Measurements from ENCODE around the gene DNASE1L1. TPM values are rescaled to one million over a fixed set of nuclear protein-coding genes. Genes with fewer than 3 reads are reported as not detected.
"Not testable (repeated sequence)": the region's sequence is repeated elsewhere in the genome, so short reads cannot be mapped to it uniquely, and the experiment has no call there.

Gene DNASE1L1
- total RNA-seq, 1 donor from 2014 or later: 14.5 TPM

- no peaks in the 10 kb centered on the region for H3K9me3 Mint-ChIP-seq
- DNase-seq (ENCODE audit: low spot score): peak; percentile 91
- H3K4me3 Mint-ChIP-seq: peak within 1 kb of the TSS; percentile 98
- intact Hi-C loops (cut with micrococcal nuclease): loop anchor here (5.0 to 10.0 kb wide), 3 partner anchors 134 to 673 kb away; partner anchors contain the start of genes ABCD1, ARHGAP4 and BCAP31
- peaks cover 8% of the 10 kb centered on the region for H3K4me1 Mint-ChIP-seq (ENCODE audit: low read depth)
- peak within 1 kb of the TSS; percentile 99 for H3K27ac Mint-ChIP-seq
- peaks cover 20% of the 10 kb centered on the region for H3K36me3 Mint-ChIP-seq (ENCODE audit: low read depth)
- H3K27me3 Mint-ChIP-seq (ENCODE audit: insufficient read depth): no peaks in the 10 kb centered on the region
Observed at GRCh38 chrX:154397888-154398667, 11.0 kb downstream of the DNASE1L1 start, which contains the start of gene RPL10. Gene RPL10, plus strand, starts transcription at chrX:154398377. Its CDS starts 143 bp downstream, at chrX:154398520.

- Mint-ChIP-seq H3K27ac (peak overlapping the region; percentile 99), H3K9me3 (no peaks in the 10 kb centered on the region), H3K4me1 (ENCODE audit: low read depth) (peaks cover 8% of the 10 kb centered on the region), H3K4me3 (peak overlapping the region; percentile 98), H3K36me3 (ENCODE audit: low read depth) (peaks cover 20% of the 10 kb centered on the region), H3K27me3 (ENCODE audit: insufficient read depth) (no peaks in the 10 kb centered on the region)
- peak; percentile 59 for DNase-seq (ENCODE audit: low spot score)
- intact Hi-C loops (cut with micrococcal nuclease): loop anchor here (5.0 to 10.0 kb wide), 3 partner anchors 135 to 672 kb away; partner anchors contain the start of genes ABCD1, ARHGAP4 and BCAP31
Observed at GRCh38 chrX:154396973-154397887, 11.8 kb downstream of the DNASE1L1 start.

- H3K27ac Mint-ChIP-seq; H3K4me1 Mint-ChIP-seq (ENCODE audit: low read depth); H3K9me3 Mint-ChIP-seq; H3K27me3 Mint-ChIP-seq (ENCODE audit: insufficient read depth); DNase-seq (ENCODE audit: low spot score): not testable (repeated sequence)
- intact Hi-C loops (cut with micrococcal nuclease): loop anchor here (5.0 to 10.0 kb wide), 3 partner anchors 136 to 672 kb away; partner anchors contain the start of genes ABCD1, ARHGAP4 and BCAP31
- Mint-ChIP-seq H3K4me3 (peak overlapping the region; percentile 98), H3K36me3 (ENCODE audit: low read depth) (peaks cover 20% of the 10 kb centered on the region)
Observed at GRCh38 chrX:154396363-154396762, 12.7 kb downstream of the DNASE1L1 start.

DNA sequence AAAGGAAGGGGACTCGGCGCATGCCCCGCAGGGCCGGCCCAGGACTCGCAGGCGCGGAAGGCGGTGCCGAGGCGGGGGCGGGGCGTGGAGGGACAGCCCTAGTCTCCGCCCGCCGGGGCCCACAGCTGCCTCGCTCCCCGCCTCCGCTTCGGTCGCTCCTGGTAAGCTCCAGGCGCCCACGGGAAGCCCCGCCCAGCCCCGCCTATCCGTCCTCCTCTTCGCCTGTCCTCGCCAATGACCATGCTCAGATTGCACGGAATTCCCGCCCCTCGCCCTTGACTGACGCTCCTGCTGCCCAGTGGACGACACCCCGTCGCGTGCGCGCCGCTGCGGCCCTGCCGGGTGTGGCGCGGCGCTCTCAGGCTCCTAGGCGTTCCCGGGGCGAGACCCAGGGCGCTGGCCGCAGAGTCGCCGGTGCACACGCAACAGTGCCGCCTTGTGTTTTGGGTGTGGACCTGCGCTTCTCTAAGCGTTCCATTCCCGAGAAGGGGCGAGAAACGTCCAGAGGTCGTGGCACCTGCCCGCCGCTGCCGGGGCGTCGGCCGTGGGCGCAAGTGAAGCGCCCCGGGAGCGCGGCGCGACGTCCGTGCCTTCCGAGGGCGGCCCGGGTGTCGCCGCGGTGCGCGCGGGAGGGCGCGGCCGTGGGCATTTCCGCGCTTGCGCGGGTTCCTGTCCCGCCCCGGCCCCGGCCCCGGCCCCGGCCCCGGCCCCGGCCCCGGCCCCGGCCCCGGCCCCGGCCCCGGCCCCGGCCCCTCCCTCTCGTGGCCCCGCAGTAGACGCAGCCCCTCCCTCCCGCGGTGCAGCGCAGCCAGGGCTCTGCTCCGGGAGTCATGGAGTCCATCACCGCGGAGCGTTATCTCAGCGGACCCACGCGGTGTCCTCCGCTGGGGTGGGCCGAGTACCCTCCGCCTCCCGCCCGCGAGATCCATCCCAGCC lies 19.0 kb downstream of the DNASE1L1 start:
- not testable (repeated sequence) for H3K27ac Mint-ChIP-seq; H3K4me1 Mint-ChIP-seq (ENCODE audit: low read depth); H3K36me3 Mint-ChIP-seq (ENCODE audit: low read depth); H3K4me3 Mint-ChIP-seq; DNase-seq (ENCODE audit: low spot score); H3K9me3 Mint-ChIP-seq; H3K27me3 Mint-ChIP-seq (ENCODE audit: insufficient read depth)
- intact Hi-C loops (cut with micrococcal nuclease): loop anchor here (10.0 kb wide), 2 partner anchors 465 to 665 kb away; partner anchors contain the start of genes ABCD1, ARHGAP4 and BCAP31

DNA sequence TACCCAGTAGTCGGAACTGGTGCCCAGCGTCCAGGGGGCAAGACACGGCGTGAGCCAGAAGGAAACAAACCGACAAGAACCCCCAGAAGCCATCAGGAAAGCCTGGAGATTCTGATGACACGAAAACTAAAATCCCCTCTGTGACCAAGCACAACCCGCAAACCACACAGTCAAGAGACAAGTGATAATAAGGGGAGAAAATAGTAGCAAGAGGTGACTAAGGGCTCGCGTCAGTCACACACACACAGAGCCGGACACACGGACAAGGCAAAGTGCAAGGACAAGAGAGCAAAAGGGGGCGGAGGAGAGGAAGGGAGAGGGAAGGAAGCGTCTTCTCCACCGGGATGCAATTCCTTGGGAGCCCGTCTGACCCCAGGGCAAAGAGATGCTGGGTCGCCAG lies 20.4 kb downstream of the DNASE1L1 start:
- H3K4me1 Mint-ChIP-seq (ENCODE audit: low read depth); DNase-seq (ENCODE audit: low spot score); H3K27me3 Mint-ChIP-seq (ENCODE audit: insufficient read depth); H3K9me3 Mint-ChIP-seq; intact Hi-C loops (cut with micrococcal nuclease); H3K4me3 Mint-ChIP-seq; H3K36me3 Mint-ChIP-seq (ENCODE audit: low read depth); H3K27ac Mint-ChIP-seq: not testable (repeated sequence)

- H3K27me3 Mint-ChIP-seq (ENCODE audit: insufficient read depth); H3K9me3 Mint-ChIP-seq; intact Hi-C loops (cut with micrococcal nuclease): not testable (repeated sequence)
Observed at GRCh38 chrX:154388094-154388493, 21.0 kb downstream of the DNASE1L1 start.

GRCh38 chrX:154384284-154384892 lies 24.7 kb downstream of the DNASE1L1 start:
- H3K27ac Mint-ChIP-seq: no peak overlapping the region
- no peaks in the 10 kb centered on the region for H3K27me3 Mint-ChIP-seq (ENCODE audit: insufficient read depth)
- peaks cover 10% of the 10 kb centered on the region for H3K36me3 Mint-ChIP-seq (ENCODE audit: low read depth)
- intact Hi-C loops (cut with micrococcal nuclease): no loop called here
- no peaks in the 10 kb centered on the region for H3K4me1 Mint-ChIP-seq (ENCODE audit: low read depth)
- H3K9me3 Mint-ChIP-seq: no peaks in the 10 kb centered on the region
- no peak for DNase-seq (ENCODE audit: low spot score)
- H3K4me3 Mint-ChIP-seq: no peak overlapping the region

More at GRCh38 chrX:154388094-154388493, 21.0 kb downstream of the DNASE1L1 start:
- H3K4me1 Mint-ChIP-seq (ENCODE audit: low read depth); H3K27ac Mint-ChIP-seq; H3K36me3 Mint-ChIP-seq (ENCODE audit: low read depth); DNase-seq (ENCODE audit: low spot score); H3K4me3 Mint-ChIP-seq: not testable (repeated sequence)

GRCh38 chrX:154383359-154384283 lies 25.4 kb downstream of the DNASE1L1 start:
- no peak for DNase-seq (ENCODE audit: low spot score)
- Mint-ChIP-seq H3K36me3 (ENCODE audit: low read depth) (peaks cover 10% of the 10 kb centered on the region), H3K9me3 (no peaks in the 10 kb centered on the region), H3K27ac (peak overlapping the region; percentile 29), H3K4me1 (ENCODE audit: low read depth) (no peaks in the 10 kb centered on the region), H3K4me3 (no peak overlapping the region), H3K27me3 (ENCODE audit: insufficient read depth) (no peaks in the 10 kb centered on the region)
- intact Hi-C loops (cut with micrococcal nuclease): no loop called here

DNA sequence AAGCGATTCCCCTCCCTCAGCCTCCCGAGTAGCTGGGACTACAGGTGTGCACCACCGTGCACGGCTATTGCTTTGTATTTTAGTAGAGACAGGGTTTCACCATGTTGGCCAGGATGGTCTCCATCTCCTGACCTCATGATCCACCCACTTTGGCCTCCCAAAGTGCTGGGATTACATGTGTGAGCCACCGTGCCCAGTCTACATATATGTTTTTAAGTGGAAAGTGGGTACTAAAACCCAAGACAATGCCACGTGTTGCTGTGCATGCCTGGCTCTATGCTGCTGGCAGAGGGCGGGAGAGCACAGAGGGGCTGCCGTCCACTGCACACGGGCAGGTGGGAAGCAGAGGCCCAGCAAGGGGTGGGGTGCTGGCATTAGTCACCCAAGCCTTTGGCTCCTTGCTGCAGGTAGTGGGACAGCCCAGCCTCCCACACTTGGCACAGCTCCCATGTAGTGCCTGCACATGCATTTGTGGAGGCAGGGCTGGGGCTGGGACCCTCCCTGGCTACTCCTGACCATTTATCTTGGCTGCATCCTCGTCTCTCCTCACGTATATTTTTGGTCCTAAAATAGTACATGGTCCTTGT lies 26.5 kb downstream of the DNASE1L1 start:
- Mint-ChIP-seq H3K9me3 (no peaks in the 10 kb centered on the region), H3K4me1 (ENCODE audit: low read depth) (no peaks in the 10 kb centered on the region), H3K27me3 (ENCODE audit: insufficient read depth) (no peaks in the 10 kb centered on the region), H3K27ac (no peak overlapping the region), H3K36me3 (ENCODE audit: low read depth) (peaks cover 10% of the 10 kb centered on the region), H3K4me3 (no peak overlapping the region)
- DNase-seq (ENCODE audit: low spot score): no peak
- intact Hi-C loops (cut with micrococcal nuclease): no loop called here

- Mint-ChIP-seq H3K4me1 (ENCODE audit: low read depth) (peaks cover 4% of the 10 kb centered on the region), H3K4me3 (peak overlapping the region; percentile 7), H3K9me3 (no peaks in the 10 kb centered on the region), H3K27me3 (ENCODE audit: insufficient read depth) (no peaks in the 10 kb centered on the region), H3K36me3 (ENCODE audit: low read depth) (peaks cover 10% of the 10 kb centered on the region), H3K27ac (no peak overlapping the region)
- intact Hi-C loops (cut with micrococcal nuclease): no loop called here
- no peak for DNase-seq (ENCODE audit: low spot score)
Observed at GRCh38 chrX:154381271-154381670, 27.8 kb downstream of the DNASE1L1 start.

DNA sequence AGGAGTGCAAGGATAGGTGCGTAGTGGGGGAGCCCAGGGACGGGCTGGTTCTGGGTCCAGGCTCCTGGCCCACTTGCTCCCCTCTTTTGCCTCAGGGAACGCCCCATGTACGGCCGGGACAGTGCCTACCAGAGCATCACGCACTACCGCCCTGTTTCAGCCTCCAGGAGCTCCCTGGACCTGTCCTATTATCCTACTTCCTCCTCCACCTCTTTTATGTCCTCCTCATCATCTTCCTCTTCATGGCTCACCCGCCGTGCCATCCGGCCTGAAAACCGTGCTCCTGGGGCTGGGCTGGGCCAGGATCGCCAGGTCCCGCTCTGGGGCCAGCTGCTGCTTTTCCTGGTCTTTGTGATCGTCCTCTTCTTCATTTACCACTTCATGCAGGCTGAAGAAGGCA lies 28.3 kb downstream of the DNASE1L1 start:
- H3K4me3 Mint-ChIP-seq: peak overlapping the region; percentile 89
- intact Hi-C loops (cut with micrococcal nuclease): no loop called here
- H3K4me1 Mint-ChIP-seq (ENCODE audit: low read depth): peaks cover 4% of the 10 kb centered on the region
- DNase-seq (ENCODE audit: low spot score): no peak
- no peaks in the 10 kb centered on the region for H3K27me3 Mint-ChIP-seq (ENCODE audit: insufficient read depth)
- H3K36me3 Mint-ChIP-seq (ENCODE audit: low read depth): peaks cover 10% of the 10 kb centered on the region
- peak overlapping the region; percentile 78 for H3K27ac Mint-ChIP-seq
- H3K9me3 Mint-ChIP-seq: no peaks in the 10 kb centered on the region
